ENCODE data around the gene OAS2.

OAS2 gene

DNA sequence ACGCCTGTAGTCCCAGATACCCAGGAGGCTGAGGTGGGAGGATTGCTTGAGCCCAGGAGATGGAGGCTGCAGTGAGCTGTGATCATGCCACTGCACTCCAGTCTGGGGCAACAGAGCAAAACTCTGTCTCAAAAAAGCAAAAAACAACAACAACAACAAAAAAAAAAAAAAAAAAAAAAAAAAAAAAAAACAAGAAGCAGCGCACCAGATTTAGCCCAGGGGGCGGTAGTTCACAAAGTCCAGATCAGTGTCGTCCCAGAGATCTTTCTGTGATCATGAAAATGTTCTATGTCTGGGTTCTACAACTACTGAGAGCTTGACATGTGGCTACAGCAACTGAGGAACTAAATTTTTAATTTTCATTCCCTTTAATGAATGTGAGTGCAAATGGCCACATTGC lies 27.4 kb downstream of the OAS2 start:
- H3K36me3 ChIP-seq (ENCODE audit: insufficient read depth, low read length): no peaks in the 10 kb centered on the region

DNA sequence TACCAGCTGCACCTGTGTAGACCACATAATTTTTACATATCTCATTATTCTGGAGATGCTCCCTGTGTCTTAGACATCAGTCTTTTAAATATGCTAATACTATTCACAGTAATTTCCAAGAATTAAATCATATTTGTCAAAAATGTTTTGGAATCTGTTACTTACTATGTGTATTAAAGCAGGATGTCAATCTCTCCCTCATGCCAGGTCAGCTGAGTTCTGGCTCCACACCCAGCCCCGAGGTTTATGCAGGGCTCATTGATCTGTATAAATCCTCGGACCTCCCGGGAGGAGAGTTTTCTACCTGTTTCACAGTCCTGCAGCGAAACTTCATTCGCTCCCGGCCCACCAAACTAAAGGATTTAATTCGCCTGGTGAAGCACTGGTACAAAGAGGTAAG lies 27.9 kb downstream of the OAS2 start:
- Histone ChIP-seq H3K4me3 (ENCODE audit: low read length, poor library complexity, severe bottlenecking) (no peak overlapping the region), H3K79me2 (ENCODE audit: insufficient read depth, low read length) (no peaks in the 10 kb centered on the region), H3K4me1 (ENCODE audit: insufficient read depth, low read length, poor library complexity, severe bottlenecking) (no peaks in the 10 kb centered on the region), H3K27me3 (ENCODE audit: insufficient read depth, low read length, poor library complexity, severe bottlenecking) (no peaks in the 10 kb centered on the region), H3K9ac (ENCODE audit: low read depth, low read length, poor library complexity, severe bottlenecking) (no peak overlapping the region), H2AFZ (ENCODE audit: low read length) (no peak overlapping the region), H3F3A (ENCODE audit: low read depth) (no peaks in the 10 kb centered on the region), H4K20me1 (ENCODE audit: insufficient read depth, low read length, poor library complexity, severe bottlenecking) (no peaks in the 10 kb centered on the region), H3K9me3 (ENCODE audit: insufficient read depth, low read depth, low read length) (no peaks in the 10 kb centered on the region), H3K4me2 (ENCODE audit: low read depth, low read length, poor library complexity, severe bottlenecking) (no peak overlapping the region), H3K36me3 (ENCODE audit: insufficient read depth, low read length) (no peaks in the 10 kb centered on the region), H3K9me2 (replicated peaks; ENCODE audit: low read depth, low read length) (no peaks in the 10 kb centered on the region)
- TF ChIP-seq, protein P1, sequence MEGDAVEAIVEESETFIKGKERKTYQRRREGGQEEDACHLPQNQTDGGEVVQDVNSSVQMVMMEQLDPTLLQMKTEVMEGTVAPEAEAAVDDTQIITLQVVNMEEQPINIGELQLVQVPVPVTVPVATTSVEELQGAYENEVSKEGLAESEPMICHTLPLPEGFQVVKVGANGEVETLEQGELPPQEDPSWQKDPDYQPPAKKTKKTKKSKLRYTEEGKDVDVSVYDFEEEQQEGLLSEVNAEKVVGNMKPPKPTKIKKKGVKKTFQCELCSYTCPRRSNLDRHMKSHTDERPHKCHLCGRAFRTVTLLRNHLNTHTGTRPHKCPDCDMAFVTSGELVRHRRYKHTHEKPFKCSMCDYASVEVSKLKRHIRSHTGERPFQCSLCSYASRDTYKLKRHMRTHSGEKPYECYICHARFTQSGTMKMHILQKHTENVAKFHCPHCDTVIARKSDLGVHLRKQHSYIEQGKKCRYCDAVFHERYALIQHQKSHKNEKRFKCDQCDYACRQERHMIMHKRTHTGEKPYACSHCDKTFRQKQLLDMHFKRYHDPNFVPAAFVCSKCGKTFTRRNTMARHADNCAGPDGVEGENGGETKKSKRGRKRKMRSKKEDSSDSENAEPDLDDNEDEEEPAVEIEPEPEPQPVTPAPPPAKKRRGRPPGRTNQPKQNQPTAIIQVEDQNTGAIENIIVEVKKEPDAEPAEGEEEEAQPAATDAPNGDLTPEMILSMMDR (conservative IDR thresholded peaks at IDR 0.05; ENCODE audit: low read length): no peak
- no peak for TF ChIP-seq EZH2phosphoT487 (IDR thresholded peaks at IDR 0.05; ENCODE audit: borderline replicate concordance)

More for the DNA sequence above, 27.4 kb downstream of the OAS2 start:
- no peaks in the 10 kb centered on the region for H3F3A ChIP-seq (ENCODE audit: low read depth)
- no peak overlapping the region for H2AFZ ChIP-seq (ENCODE audit: low read length)
- H3K4me2 ChIP-seq (ENCODE audit: low read depth, low read length, poor library complexity, severe bottlenecking): no peak overlapping the region
- no peaks in the 10 kb centered on the region for H3K9me2 ChIP-seq (replicated peaks; ENCODE audit: low read depth, low read length)
- H4K20me1 ChIP-seq (ENCODE audit: insufficient read depth, low read length, poor library complexity, severe bottlenecking): no peaks in the 10 kb centered on the region
- no peaks in the 10 kb centered on the region for H3K4me1 ChIP-seq (ENCODE audit: insufficient read depth, low read length, poor library complexity, severe bottlenecking)
- TF ChIP-seq, protein P1 (conservative IDR thresholded peaks at IDR 0.05; ENCODE audit: low read length): peak; percentile 41
- no peak for TF ChIP-seq EZH2phosphoT487 (IDR thresholded peaks at IDR 0.05; ENCODE audit: borderline replicate concordance)
- H3K4me3 ChIP-seq (ENCODE audit: low read length, poor library complexity, severe bottlenecking): no peak overlapping the region
- no peaks in the 10 kb centered on the region for H3K79me2 ChIP-seq (ENCODE audit: insufficient read depth, low read length)
- H3K9me3 ChIP-seq (ENCODE audit: insufficient read depth, low read depth, low read length): no peaks in the 10 kb centered on the region
- H3K27me3 ChIP-seq (ENCODE audit: insufficient read depth, low read length, poor library complexity, severe bottlenecking): no peaks in the 10 kb centered on the region
- H3K9ac ChIP-seq (ENCODE audit: low read depth, low read length, poor library complexity, severe bottlenecking): no peak overlapping the region

DNA sequence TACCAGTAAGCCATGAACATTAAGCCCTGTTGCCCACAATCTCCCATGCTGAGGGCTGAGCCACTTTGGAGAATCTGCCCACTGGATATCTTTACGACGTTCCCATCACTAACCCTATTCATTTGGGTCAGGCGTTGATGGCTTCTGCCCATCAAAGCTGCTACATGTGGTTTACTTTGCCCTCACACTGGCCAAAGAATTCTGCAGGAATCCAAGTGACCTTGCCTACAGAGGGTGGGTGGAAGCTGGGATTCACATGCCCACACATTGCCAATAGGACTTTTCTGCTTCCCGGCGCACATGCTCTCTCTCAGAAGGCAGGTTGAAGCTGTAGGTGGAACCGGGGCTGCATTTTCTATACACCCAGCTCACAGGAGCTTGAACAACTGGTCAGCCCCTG lies 28.3 kb downstream of the OAS2 start:
- Histone ChIP-seq H3K9ac (ENCODE audit: low read depth, low read length, poor library complexity, severe bottlenecking) (no peak overlapping the region), H3K36me3 (ENCODE audit: insufficient read depth, low read length) (no peaks in the 10 kb centered on the region)

More for the DNA sequence above, 28.3 kb downstream of the OAS2 start:
- no peaks in the 10 kb centered on the region for H3K79me2 ChIP-seq (ENCODE audit: insufficient read depth, low read length)
- H3K4me3 ChIP-seq (ENCODE audit: low read length, poor library complexity, severe bottlenecking): no peak overlapping the region
- no peaks in the 10 kb centered on the region for H3F3A ChIP-seq (ENCODE audit: low read depth)
- no peaks in the 10 kb centered on the region for H3K4me1 ChIP-seq (ENCODE audit: insufficient read depth, low read length, poor library complexity, severe bottlenecking)
- H3K9me2 ChIP-seq (replicated peaks; ENCODE audit: low read depth, low read length): no peaks in the 10 kb centered on the region
- H4K20me1 ChIP-seq (ENCODE audit: insufficient read depth, low read length, poor library complexity, severe bottlenecking): no peaks in the 10 kb centered on the region
- no peak overlapping the region for H3K4me2 ChIP-seq (ENCODE audit: low read depth, low read length, poor library complexity, severe bottlenecking)
- no peaks in the 10 kb centered on the region for H3K27me3 ChIP-seq (ENCODE audit: insufficient read depth, low read length, poor library complexity, severe bottlenecking)
- no peaks in the 10 kb centered on the region for H3K9me3 ChIP-seq (ENCODE audit: insufficient read depth, low read depth, low read length)
- H2AFZ ChIP-seq (ENCODE audit: low read length): no peak overlapping the region
- TF ChIP-seq, protein P1 (conservative IDR thresholded peaks at IDR 0.05; ENCODE audit: low read length): no peak
- no peak for TF ChIP-seq EZH2phosphoT487 (IDR thresholded peaks at IDR 0.05; ENCODE audit: borderline replicate concordance)
